IPS DF 4.7 (cell line): ENCODE measurements around the gene PLA2G15.

ENCODE experiments used
- DNase-seq: peaks from one replicate; pipeline ENCODE4 v3.0.0-alpha.2; 2013; ENCODE audit warnings: low spot score; ENCODE audit errors: extremely low read depth

The PLA2G15 gene

GRCh38 chr16:68252383-68252782 is 7.2 kb downstream of the PLA2G15 start:
- no peak for DNase-seq

DNA sequence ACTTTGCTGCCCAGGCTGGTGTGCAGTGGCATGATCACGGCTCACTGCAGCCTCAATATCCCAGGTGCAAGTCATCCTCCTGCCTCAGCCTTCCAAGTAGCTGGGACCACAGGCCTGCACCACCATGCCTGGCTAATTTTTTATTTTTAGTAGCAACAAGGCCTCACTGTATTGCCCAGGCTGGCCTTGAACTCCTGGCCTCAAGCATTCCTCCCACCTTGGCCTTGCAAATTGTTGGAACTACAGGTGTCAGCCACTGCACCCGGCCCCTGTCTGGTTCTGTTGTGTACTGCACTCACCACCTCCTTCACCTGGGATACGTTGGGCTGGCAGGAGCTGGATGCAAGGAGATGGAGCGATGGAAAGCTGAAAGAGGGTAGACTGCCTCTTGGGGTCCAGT is 8.5 kb downstream of the PLA2G15 start:
- DNase-seq: no peak

DNA sequence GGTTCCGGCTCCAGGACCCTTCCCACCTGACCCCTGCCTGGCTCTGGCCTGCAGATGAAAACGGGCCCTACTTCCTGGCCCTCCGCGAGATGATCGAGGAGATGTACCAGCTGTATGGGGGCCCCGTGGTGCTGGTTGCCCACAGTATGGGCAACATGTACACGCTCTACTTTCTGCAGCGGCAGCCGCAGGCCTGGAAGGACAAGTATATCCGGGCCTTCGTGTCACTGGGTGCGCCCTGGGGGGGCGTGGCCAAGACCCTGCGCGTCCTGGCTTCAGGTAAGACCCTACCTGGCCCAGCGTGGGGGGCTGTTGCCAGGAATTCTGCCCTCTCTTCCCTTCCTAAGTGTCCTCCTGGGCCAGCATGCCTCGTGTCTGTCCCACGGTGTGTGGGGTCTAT is 10.5 kb downstream of the PLA2G15 start:
- DNase-seq: no peak

DNA sequence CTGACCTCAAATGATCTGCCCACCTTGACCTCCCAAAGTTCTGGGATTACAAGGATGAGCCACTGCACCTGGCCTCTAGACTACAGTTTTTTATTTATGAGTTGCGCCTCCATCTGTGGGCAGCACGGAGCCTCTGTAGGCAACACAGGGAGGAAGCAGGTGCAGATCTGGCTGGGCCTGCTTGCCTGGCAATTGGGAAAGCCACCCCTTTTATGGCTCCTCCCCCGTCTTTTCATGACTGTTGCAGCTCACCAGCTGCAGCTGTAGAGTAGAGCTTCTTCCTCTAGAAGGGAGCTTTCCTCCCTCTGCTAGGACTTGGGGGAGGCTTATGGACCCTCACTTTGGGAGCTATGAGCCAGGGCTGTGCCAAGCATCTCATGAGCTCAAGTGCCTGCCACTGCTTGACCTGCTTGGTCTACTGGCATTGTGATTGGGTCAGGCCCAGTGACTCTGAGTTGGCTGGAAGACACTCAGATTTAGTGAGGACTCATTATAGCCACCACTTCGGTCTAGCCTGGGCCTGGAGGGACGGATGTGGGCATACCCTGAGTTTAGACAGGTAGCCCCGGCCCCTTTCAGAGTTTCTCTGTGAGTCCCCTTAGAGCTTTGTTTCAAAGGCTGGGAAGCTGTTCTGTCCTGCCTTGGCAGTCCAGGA is 12.2 kb downstream of the PLA2G15 start:
- no peak for DNase-seq

DNA sequence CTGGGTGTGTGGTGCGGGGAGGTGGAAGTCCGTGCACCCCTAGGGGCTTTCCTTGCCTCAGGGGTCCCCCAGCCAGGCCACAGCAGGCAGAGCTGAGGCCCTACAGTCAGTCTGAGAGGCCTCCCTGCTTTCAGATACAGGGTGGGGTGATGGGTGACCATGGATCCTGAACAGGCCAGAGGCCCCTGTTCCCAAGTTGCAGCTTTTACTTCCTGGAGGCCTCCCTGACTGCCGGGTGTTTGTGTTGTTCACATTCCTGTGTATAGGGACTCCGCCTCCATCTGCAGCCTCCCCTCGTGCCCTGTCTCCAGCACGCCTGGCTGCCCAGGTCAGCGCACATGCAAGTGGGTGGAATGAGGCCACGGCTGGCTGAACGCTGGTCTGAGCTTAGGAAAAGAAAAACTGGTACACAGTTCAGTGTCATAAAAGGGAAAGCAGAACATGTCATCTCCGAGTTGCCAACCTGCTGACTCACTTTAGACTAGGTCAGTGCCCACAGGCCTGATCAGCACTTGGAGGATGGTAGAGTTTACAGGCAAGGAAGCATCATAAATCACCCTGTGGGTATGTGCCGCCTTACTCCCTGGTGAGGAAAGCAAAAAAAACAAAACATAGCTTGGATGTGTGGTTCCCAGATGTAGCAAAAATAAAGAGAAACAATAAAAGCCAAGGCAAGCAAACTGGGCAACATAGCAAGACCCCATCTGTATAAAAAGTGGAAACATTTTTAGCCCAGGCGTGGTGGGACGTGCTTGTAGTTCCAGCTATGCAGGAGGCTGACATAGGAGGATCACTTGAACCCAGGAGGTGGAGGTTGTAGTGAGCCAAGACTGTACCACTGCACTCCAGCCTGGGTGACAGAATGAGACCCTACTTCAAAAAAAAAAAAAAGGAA is 13.0 kb downstream of the PLA2G15 start:
- no peak for DNase-seq

- DNase-seq: no peak
These were observed 14.0 kb downstream of the PLA2G15 start for GRCh38 chr16:68259007-68259825.

GRCh38 chr16:68263559-68264127 is 18.5 kb downstream of the PLA2G15 start:
- DNase-seq: no peak

- DNase-seq: no peak
These were observed 19.2 kb downstream of the PLA2G15 start, which contains the start of gene SLC7A6 for GRCh38 chr16:68264128-68265077. Gene SLC7A6, plus strand, starts transcription at chr16:68264526. Its CDS starts 10,201 bp downstream, at chr16:68274727.

DNA sequence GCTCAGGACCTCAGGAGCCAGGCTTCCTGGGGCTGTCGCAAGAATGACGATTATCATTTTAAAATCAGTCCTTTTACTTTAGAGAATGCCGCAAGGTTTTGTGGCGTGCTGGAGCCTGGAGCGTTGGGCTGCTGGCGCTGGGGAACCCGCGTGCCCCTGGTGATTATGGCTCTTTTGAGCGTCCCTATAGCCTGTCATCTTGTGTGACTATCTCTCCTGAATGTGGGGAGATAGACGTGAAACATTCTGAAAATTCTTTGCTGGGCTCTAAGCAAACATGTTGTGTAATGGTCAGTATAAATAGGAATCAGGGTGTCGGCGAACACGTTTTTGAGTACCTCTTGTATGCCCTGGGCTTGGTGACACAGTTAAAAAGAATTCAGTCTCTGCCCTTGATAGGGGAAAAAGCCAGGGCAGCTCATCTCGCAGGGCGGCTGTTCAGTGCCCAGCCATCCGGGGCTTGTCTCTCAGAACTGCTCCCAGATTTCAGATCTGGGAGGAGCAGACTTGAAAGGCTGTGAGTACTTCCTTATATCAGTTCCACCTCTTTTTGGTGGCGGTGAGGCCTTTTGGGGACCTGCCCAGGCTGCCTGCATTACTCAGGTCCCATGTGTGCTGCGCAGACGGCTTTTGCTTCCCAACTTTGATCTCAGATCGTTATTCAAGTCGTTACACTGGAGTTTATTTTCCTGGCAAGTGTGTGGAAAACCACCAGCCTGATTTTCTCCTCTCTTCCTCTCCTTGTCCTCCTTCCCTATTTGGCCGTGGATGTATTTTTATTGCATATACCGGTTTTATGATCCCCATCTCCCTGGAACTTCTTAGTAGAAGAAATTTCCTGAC is 20.1 kb downstream of the PLA2G15 start:
- no peak for DNase-seq

DNA sequence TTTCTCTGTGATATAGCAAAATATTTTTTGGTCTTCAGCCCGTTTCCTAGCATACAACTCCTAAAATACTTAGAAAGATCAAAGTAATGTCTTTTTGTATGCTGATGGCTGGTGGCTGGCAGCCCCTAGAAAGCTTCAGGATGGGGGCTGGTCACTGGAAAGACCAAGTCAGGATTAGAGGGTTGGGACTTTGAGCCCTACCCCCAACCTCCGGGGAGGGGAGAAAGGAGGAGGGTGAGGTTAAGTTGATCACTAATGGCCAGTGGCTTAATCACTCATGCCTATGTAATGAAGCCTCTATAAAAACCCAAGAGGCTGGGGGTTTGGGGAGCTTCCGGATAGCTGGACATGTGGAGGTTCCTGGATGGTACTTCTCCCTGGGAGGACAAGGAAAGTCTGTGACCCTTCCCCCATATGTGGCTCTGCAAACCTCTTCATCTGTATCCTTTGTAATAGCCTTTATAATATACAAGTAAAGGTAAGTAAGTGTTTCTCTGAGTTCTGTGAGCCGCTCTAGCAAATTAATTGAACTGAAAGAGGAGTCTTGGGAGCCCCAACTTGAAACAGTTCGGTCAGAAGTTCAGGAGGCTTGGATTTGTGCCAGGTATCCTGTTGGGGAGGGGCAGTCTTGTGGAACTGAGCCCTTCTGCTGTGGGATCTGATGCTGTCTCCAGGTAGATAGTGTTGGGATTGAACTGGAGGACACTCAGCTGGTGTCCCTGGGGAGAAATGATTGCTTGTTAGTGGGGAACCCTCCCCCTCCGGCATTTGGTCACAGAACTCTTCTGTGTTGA is 22.6 kb downstream of the PLA2G15 start:
- DNase-seq: no peak

DNA sequence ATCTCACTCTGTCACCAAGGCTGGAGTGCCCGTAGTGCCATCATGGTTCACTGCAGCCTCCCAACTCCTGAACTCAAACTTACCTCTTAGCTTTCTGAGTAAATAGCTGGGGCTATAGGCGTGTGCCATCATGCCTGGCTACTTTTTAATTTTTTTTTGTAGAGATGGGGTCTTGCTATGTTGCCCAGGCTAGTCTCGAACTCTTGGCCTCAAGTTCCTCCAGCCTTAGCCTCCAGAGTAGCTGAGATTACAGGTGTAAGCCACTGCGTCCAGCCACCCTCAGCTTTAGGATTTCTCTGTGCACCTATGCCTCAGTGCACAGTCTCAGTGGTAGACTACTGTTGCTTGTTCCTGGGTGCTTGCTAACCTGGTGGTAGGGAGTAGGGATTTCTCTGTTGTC is 24.6 kb downstream of the PLA2G15 start:
- DNase-seq: no peak

DNA sequence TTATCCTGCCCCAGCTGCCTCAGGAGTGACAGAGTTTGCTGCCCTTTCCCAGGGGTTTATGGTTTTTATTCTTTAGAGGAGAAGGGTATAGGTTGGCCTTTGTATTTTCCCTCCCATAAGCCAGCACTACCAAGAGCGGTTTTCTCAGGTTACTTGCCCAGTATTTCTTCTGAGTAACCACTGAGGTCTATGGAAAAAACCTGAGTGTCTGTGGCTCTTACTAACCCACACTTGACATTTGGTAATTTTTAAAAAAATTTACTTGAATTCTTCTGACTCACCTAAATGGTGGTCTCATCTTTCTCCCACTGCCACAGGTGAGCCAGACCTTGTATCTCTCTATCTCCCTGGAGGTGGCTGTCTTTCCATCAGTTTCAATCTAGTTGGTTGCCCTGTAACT is 25.2 kb downstream of the PLA2G15 start:
- no peak for DNase-seq

GRCh38 chr16:68272507-68273209 is 27.5 kb downstream of the PLA2G15 start:
- no peak for DNase-seq

GRCh38 chr16:68273459-68273858 is 28.3 kb downstream of the PLA2G15 start:
- DNase-seq: no peak

DNA sequence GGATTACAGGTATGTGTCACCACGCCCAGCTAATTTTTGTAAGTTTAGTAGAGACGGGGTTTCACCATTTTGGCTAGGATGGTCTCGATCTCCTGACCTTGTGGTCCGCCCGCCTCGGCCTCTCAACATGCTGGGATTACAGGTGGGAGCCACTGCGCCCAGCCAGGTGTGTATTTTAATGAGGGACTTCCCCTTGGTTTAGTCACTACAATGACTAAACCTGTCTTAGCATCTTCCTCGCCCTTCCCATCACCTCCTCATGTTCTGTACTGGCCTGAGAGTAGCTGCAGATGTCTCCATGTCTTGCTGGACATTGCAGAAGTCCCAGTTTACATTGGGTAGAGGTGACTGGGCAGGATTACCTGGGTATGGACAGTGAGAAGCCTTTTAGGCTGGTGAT is 28.7 kb downstream of the PLA2G15 start:
- no peak for DNase-seq

DNA sequence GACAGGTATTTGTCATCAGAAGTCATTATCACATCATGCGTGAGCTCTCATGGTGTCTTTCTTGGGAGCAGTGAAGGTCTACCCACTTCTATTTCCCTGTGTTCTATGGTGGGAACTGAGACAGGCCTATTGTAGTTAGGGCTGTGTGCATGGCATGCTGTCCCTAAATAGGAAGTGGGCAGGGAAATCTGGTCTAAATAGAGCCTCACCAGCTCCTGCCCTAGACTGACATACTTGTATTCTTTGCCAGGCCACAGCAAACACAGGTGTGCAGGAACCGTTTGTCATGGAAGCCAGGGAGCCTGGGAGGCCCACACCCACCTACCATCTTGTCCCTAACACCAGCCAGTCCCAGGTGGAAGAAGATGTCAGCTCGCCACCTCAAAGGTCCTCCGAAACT is 29.3 kb downstream of the PLA2G15 start:
- no peak for DNase-seq

DNA sequence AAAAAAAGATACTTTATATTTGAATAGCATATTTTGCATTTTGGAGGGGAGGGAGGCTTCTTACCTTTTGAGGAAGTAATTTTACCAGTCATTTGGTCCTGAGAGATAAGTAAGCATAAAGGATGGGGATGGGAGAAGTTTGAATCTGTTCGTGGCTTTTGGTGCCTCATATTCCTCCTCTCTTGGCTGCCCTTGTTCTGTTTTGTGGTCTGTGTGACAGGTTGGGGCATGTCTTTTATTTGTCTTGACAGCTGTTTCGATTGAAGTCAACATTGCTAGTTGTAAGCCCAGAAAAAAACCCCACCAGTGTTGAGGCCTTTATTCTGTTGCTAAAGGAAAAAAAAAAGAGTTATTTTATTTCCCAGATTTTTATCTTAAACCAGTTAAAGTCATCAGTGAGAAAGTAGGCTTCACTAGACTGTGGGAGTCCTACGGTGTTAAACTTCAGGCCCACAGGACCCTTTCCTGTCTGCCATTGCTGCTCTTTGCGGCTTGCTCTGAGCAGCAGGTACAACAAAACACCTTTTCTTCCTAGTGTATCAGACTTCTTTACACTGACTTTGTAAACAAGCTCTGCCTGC is 30.5 kb downstream of the PLA2G15 start:
- DNase-seq: no peak

DNA sequence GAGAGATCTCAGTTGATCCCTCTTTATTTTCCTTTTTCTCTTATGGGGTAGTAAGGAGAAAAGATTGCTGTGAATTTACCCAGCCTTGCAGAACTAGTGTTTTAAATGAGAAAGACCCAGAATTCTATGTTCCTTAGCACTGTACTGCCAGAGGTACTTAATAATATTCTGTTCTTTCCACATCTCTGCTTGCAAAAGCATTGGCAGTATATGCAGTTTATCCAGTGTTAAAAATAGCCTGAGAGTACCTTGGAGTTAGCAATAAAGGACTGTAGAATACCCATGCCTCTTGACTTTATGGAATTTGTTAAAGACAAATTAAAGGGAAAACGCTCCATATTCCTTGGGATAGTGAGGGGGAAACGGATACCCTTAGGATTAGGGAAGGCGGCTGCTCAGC is 31.1 kb downstream of the PLA2G15 start:
- DNase-seq: no peak
